Pons (tissue), 1 donor: ENCODE results near the gene MTCL1.
A peak's percentile ranks its signal among the peaks of the same experiment; 100 is the strongest.

Source experiments
- DNase-seq: peaks from one replicate; pipeline ENCODE4 v3.0.0-alpha.2; 2016; ENCODE audit warnings: low spot score

Gene MTCL1

GRCh38 chr18:8833480-8833879, 128.1 kb downstream of the MTCL1 start:
- no peak for DNase-seq

GRCh38 chr18:8834881-8835280, 129.5 kb downstream of the MTCL1 start:
- DNase-seq = no peak

DNA sequence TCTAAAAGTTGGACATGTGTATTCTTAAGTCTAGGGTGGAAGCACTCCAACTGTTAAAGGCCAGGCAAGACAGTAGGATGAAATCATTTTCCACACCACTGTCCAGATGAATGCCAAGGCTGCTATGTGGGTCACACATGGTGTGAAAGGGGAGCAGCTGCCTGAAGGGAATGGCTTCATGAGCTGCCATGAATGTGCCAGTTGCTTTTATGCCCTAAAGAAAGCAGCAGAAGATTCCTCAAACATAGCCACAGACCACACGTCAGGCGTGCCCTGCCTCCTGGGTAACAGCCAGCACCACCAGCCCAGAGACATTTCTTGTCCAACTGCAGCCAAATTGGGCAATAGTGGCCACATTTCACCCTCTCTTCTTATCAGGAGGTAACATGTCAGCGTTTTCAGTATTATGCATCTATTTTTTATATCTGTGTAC, 130.2 kb downstream of the MTCL1 start:
- DNase-seq = no peak

DNA sequence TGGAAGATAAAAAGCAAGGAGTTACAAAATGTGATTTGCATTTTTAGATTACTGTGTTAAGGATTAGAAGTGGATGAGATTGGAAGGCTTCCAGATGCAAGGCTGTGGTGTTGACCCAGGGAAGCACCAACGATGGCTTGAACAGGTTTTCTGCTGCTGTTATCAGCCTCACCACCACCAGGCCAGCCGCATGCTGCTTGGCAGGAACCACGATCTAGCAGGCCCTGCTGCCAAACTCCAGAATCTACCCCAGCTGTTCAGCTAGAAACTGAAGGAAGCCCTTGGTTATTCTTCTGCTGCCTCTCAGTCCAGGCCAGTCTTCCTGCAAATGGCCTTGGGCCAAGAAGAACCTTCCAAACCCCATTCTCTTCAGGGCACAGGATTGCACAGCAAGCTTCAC, 133.9 kb downstream of the MTCL1 start:
- no peak for DNase-seq

- no peak for DNase-seq
Observed at GRCh38 chr18:8841781-8842485, 136.6 kb downstream of the MTCL1 start.

DNA sequence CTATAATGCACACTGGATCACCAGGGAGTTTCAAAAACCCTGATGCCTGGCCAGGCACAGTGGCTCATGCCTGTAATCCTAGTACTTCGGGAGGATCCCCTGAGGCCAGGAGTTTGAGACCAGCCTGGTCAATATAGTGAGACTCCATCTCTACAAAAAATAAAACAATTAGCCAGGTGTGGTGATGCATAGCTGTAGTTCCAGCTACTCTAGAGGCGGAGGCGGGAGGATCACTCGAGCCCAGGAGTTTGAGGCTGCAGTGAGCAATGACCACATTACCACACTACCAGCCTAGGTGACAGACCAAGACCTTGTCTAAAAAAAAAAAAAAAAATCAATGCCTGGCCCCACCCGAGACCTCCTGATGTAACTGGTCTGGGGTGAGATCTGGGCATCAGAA, 137.2 kb downstream of the MTCL1 start:
- DNase-seq = no peak

DNA sequence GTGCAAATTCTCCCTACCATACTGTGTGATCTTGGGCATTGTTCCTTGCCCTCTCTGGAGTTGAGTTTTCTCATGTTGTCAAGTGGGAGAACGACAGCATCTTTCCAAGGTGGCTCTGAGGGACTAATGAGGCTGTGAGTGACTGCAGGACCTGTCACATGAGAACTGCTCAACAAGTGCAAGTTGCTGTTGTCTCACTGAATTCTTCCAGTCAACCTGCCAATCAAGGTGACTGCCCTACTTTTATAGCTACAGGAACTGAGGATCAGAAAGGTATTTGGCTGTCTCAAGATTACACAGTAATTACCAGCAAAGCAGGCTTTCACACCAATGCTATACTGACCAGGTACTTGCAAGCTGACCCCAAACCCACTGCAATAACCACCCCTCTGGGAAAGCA, 137.6 kb downstream of the MTCL1 start:
- DNase-seq = no peak

DNA sequence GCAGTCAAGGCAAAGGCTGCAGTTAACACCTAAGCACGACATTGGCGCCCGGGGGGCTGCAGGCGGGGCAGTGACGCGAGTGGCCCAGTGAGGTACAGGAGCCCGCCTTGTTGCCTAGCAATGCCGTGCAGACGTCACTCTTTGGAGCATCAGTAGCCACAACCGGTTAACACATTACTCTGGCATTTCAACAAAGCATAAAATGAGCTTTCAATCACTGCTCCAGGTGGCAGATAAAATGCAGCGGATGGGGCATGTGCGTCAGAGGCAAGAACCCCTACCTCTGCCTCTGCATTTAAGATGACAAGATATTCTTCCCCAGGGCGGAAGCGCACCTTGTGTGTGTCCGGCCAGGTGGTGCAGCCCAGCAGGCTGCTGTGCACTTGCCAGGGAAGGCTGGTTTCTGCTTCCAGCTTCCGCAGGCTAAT, 139.4 kb downstream of the MTCL1 start:
- no peak for DNase-seq

- no peak for DNase-seq
Observed at GRCh38 chr18:8845506-8845905, 140.2 kb downstream of the MTCL1 start.

- no peak for DNase-seq
Observed at GRCh38 chr18:8847066-8847755, 141.9 kb downstream of the MTCL1 start.

GRCh38 chr18:8847900-8848299, 142.5 kb downstream of the MTCL1 start:
- DNase-seq = no peak

DNA sequence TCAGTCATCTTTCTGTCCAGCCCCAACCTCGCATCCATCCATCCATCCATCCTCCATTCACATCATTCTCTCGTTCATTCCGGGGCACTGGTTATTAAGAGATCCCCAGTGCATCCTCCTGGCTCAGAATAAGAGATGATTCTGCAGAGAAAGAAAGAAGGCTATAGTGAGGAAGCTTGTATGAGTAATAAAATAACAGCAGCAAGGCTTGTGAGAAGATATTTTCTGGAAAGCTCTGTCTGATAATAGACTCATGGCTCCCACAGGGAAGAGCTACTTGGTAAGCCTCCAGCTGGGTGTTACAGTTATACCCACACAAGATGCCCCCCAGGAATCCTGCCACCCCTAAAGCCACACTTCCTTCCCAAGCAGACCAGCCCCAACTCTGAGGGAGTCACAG, 143.2 kb downstream of the MTCL1 start:
- no peak for DNase-seq

- DNase-seq = no peak
Observed at GRCh38 chr18:8849696-8850095, 144.3 kb downstream of the MTCL1 start.

GRCh38 chr18:8851659-8852058, 146.3 kb downstream of the MTCL1 start:
- DNase-seq = no peak

- DNase-seq = no peak
Observed at GRCh38 chr18:8854550-8854949, 149.2 kb downstream of the MTCL1 start.

- peak; percentile 26 for DNase-seq
Observed at GRCh38 chr18:8854962-8855361, 149.6 kb downstream of the MTCL1 start.

GRCh38 chr18:8856212-8856611, 150.9 kb downstream of the MTCL1 start:
- no peak for DNase-seq

GRCh38 chr18:8856769-8857393, 151.5 kb downstream of the MTCL1 start:
- DNase-seq = no peak

DNA sequence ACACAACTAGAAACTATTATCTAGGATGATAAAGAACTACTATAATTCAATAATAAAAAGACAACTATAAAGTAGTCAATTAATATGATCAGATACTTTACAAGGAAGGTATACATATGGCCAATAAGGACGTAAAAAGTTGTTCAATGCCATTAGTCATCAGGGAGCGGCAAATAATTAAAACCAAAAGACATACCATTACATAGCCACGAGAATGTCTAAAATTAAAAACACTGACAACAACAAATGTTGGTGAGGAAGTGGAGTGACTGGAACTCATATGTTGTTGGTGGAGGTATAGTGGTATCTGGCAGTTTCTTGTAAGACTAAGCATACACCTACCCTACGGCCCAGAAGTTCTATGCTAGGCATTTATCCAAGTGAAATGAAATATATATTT, 152.4 kb downstream of the MTCL1 start:
- DNase-seq = no peak

DNA sequence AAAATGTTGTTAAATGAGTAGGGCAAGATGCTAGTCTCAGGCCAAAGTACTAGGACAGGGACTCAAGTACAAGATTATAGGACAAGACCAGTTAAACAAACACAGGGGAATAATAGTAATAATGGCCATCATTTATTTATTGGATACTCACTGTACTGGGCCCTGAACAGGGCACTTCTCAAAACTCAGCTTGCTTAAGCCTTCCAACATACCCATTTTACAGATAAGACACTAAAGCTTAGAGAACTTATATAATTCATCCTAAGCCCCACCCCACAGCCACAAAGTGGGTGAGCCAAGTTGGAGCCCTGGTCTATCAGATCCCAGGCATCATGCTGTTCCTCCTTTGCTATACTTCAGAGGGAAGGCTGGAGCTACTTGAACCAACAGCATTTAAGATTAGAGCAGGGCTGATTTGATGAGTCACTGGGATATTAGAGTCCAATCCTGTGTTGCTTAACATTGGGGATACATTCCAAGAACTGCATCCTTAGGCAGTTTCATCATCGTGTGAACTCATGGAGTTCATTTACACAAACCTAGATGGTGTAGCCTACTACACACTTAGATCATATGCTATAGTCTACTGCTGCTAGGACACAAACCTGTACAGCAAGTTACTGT, 153.6 kb downstream of the MTCL1 start:
- DNase-seq = no peak

DNA sequence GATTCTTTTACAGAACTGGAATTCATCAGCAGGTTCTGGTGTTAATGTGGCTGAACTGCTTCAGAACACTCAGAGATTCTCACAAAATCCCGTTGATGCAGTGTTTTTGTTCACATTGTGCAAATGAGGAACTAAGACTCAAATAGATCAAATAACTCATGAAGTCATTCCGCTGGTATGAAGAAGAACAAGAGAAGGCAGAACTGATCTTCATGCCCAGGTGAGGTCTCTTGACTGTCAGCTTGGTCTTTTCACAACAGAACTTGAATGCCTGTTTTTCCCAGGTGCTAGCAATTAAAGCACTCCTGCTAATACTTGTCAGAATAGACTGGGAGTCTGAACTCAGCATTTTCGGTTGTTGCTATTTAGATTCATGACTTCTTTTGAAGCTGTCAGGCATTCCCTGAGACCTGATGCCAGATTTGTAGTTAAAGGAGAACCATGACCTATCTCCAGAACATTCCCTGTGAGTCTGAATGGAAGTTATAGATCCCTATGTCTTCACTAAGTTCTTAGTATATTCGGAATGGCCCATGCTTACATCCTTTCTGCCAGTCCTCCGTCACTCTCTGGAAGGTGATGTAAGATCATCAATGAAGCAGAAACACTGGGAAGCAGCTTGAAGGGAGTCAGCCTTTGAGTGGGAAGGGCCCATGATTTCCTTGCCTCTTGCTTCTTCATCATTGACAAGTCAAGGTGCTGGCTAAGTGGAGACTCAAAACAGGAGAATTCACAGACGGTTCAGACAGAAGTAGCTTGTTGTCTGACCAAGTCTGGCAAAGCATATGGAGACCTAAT, 155.7 kb downstream of the MTCL1 start:
- no peak for DNase-seq

DNA sequence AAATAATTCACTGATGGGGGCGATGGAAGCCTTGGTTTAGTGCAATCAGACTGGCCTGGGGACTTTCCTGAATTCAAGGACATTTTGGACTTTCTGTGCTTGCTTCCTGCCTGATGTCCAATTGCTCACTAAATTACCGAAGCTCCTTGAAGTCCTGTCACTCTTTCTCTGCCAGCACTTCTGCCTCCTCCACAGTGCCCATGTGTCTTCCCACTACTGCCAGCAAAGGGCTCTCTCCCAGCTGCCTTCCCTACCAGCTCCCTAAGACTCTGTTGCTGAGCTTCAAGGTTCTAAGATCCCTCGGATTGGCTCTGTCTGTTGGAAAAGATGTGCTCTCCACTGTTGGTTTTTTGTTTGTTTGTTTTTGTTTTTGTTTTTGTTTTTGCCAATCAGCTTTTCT, 158.1 kb downstream of the MTCL1 start:
- DNase-seq = no peak
